ENCODE data around the gene NKG7. TPM values are rescaled to one million over a fixed set of nuclear protein-coding genes. Genes with fewer than 3 reads are reported as not detected.

NKG7 gene
- total and polyA plus RNA-seq, 2 of the 13 experiments (the other 11 are each of a cell fraction or from before 2014, with no cell fraction given) = 0.40 TPM; not detected in 1

DNA sequence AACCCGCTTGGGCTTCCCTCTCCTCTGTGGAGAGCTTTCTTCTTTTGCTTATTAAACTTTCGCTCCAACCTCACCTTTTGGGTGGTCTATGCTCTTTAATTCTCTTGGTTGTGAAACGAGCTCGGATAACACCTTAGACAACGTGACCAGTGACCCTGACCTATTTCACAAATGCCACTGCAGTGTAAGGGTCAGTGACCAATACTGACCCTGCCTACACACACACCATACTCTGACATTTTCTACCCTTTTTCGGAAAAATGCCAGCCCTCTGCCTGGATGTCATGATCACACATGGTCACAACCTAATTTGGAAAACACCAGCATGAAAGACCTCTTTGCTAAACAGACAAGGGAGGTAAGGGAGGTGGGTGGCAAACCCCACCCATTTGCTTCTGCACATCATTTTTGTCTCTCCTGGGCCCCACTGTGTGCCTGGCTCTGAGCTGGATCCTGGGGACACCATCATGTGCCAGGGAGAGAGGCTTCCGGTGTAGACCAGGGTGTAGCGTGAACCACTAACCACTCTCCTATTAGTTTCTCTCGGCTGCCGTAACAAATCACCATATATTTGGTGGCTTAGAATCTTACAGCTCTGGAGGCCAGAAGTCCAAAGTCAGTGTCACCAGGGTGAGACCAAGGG is 16.2 kb downstream of the NKG7 start (continued):
- TF ChIP-seq AFF4 (CRISPR knock-in tag; IDR thresholded peaks at IDR 0.05) (no peak), JARID2 (CRISPR knock-in tag; IDR thresholded peaks at IDR 0.05; ENCODE audit: insufficient replicate concordance) (no peak), KDM2A (CRISPR knock-in tag; IDR thresholded peaks at IDR 0.05; ENCODE audit: borderline replicate concordance, low read depth) (0 out of 2 replicates have a peak, but pooled peaks have one; percentile 19), KMT2A (CRISPR knock-in tag; IDR thresholded peaks at IDR 0.05) (no peak), ZNF749 (CRISPR knock-in tag; IDR thresholded peaks at IDR 0.05; ENCODE audit: borderline replicate concordance) (no peak), MEIS2 (CRISPR knock-in tag; IDR thresholded peaks at IDR 0.05) (no peak), RFXAP (CRISPR knock-in tag; IDR thresholded peaks at IDR 0.05; ENCODE audit: borderline replicate concordance) (no peak), SUZ12 (IDR thresholded peaks at IDR 0.05; ENCODE audit: low read depth, low read length) (no peak), CTCF (CRISPR knock-in tag; IDR thresholded peaks at IDR 0.05) (peak; percentile 7; the same call in 1 of the 2 replicates), ZNF136 (CRISPR knock-in tag; IDR thresholded peaks at IDR 0.05; ENCODE audit: low read depth) (no peak), CREB1 (IDR thresholded peaks at IDR 0.05) (0 out of 2 replicates have a peak, but pooled peaks have one; percentile 22), CREB1 (CRISPR knock-in tag; IDR thresholded peaks at IDR 0.05) (peak; percentile 55; the same call in 1 of the 2 replicates), THYN1 (CRISPR knock-in tag; IDR thresholded peaks at IDR 0.05; ENCODE audit: borderline replicate concordance, low read depth) (no peak), ZNF383 (CRISPR knock-in tag; IDR thresholded peaks at IDR 0.05; ENCODE audit: borderline replicate concordance) (no peak), ZNF264 (CRISPR knock-in tag; IDR thresholded peaks at IDR 0.05) (no peak), HOXD1 (CRISPR knock-in tag; IDR thresholded peaks at IDR 0.05) (no peak)
- TF ChIP-seq, protein P1, sequence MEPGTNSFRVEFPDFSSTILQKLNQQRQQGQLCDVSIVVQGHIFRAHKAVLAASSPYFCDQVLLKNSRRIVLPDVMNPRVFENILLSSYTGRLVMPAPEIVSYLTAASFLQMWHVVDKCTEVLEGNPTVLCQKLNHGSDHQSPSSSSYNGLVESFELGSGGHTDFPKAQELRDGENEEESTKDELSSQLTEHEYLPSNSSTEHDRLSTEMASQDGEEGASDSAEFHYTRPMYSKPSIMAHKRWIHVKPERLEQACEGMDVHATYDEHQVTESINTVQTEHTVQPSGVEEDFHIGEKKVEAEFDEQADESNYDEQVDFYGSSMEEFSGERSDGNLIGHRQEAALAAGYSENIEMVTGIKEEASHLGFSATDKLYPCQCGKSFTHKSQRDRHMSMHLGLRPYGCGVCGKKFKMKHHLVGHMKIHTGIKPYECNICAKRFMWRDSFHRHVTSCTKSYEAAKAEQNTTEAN (CRISPR knock-in tag; conservative IDR thresholded peaks at IDR 0.05) = 0 out of 2 replicates have a peak, but pooled peaks have one; percentile 28
- TF ChIP-seq, protein P2, sequence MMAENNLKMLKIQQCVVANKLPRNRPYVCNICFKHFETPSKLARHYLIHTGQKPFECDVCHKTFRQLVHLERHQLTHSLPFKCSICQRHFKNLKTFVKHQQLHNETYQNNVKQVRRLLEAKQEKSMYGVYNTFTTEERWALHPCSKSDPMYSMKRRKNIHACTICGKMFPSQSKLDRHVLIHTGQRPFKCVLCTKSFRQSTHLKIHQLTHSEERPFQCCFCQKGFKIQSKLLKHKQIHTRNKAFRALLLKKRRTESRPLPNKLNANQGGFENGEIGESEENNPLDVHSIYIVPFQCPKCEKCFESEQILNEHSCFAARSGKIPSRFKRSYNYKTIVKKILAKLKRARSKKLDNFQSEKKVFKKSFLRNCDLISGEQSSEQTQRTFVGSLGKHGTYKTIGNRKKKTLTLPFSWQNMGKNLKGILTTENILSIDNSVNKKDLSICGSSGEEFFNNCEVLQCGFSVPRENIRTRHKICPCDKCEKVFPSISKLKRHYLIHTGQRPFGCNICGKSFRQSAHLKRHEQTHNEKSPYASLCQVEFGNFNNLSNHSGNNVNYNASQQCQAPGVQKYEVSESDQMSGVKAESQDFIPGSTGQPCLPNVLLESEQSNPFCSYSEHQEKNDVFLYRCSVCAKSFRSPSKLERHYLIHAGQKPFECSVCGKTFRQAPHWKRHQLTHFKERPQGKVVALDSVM (CRISPR knock-in tag; IDR thresholded peaks at IDR 0.05) = 0 out of 2 replicates have a peak, but pooled peaks have one; percentile 10
- TF ChIP-seq, protein P3, sequence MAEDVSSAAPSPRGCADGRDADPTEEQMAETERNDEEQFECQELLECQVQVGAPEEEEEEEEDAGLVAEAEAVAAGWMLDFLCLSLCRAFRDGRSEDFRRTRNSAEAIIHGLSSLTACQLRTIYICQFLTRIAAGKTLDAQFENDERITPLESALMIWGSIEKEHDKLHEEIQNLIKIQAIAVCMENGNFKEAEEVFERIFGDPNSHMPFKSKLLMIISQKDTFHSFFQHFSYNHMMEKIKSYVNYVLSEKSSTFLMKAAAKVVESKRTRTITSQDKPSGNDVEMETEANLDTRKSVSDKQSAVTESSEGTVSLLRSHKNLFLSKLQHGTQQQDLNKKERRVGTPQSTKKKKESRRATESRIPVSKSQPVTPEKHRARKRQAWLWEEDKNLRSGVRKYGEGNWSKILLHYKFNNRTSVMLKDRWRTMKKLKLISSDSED (CRISPR knock-in tag; IDR thresholded peaks at IDR 0.05) = no peak

All from HepG2 (cell line).